ENCODE results near the gene NCKAP5.

- TF ChIP-seq, protein P1, sequence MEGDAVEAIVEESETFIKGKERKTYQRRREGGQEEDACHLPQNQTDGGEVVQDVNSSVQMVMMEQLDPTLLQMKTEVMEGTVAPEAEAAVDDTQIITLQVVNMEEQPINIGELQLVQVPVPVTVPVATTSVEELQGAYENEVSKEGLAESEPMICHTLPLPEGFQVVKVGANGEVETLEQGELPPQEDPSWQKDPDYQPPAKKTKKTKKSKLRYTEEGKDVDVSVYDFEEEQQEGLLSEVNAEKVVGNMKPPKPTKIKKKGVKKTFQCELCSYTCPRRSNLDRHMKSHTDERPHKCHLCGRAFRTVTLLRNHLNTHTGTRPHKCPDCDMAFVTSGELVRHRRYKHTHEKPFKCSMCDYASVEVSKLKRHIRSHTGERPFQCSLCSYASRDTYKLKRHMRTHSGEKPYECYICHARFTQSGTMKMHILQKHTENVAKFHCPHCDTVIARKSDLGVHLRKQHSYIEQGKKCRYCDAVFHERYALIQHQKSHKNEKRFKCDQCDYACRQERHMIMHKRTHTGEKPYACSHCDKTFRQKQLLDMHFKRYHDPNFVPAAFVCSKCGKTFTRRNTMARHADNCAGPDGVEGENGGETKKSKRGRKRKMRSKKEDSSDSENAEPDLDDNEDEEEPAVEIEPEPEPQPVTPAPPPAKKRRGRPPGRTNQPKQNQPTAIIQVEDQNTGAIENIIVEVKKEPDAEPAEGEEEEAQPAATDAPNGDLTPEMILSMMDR (IDR thresholded peaks at IDR 0.05) = no peak
- TF ChIP-seq EP300 (IDR thresholded peaks at IDR 0.05) = no peak
- TF ChIP-seq POLR2A (IDR thresholded peaks at IDR 0.05) = no peak
Measured at GRCh38 chr2:132623096-132623839, 945.0 kb downstream of the NCKAP5 start.

Data from ovary (tissue), 3 donors.